MV-4-11 (cell line): Measurements from ENCODE around the gene SPTB.

Experiments used
- DNase-seq: peaks from one replicate; lab custom pipeline; 2025; lab: John Stamatoyannopoulos, UW

Gene SPTB

GRCh38 chr14:64748995-64749714 lies 130.6 kb downstream of the SPTB start:
- DNase-seq: no peak

GRCh38 chr14:64748521-64748920 lies 131.2 kb downstream of the SPTB start:
- DNase-seq: no peak

GRCh38 chr14:64747327-64747726 lies 132.4 kb downstream of the SPTB start:
- DNase-seq: no peak

DNA sequence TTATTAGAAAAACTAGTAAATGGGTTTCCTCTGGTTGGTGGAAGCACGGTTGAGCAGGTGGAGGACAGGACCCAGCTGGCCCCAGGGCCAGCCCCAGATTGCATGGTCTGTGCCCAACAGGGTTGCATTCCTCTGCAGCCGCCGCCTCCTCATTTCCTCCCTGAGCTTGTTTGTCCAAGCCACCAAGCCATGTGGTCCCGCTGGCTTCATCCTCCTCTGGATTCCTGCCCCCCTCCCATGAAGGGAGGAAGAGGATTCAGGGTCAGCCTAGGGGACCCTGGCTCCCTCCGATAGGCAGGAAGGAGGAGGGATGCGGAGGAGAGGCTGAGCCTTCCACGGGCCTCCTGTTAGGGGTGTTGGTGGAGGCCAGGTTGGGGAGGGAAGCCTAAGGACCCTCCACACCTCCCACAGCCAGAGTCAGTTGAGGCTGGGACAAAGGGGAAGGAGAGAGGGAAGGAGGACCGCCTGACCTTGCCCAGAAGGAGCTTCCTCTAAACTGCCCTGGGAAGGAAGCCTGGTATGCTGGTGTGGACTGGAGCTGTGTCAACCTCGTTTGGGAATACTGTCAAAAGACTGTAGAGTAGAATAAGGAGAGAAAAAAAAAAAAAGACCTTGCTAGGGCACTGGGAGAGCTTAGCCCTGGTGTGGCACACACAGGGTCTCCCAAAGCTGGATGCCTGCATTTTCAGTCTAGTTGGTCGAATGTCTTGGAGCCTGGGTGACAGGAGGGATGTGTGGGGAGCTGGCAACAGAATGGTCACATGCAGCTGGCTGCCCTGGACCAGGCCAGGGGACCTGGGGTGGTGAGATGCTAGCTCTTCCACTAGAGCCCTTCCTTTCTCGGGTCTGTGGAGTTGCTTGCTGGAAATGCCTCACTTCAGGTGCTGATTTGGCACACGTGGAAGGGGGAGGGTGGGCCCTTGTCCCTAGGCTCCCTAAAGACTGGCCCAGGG lies 133.1 kb downstream of the SPTB start:
- DNase-seq: no peak

DNA sequence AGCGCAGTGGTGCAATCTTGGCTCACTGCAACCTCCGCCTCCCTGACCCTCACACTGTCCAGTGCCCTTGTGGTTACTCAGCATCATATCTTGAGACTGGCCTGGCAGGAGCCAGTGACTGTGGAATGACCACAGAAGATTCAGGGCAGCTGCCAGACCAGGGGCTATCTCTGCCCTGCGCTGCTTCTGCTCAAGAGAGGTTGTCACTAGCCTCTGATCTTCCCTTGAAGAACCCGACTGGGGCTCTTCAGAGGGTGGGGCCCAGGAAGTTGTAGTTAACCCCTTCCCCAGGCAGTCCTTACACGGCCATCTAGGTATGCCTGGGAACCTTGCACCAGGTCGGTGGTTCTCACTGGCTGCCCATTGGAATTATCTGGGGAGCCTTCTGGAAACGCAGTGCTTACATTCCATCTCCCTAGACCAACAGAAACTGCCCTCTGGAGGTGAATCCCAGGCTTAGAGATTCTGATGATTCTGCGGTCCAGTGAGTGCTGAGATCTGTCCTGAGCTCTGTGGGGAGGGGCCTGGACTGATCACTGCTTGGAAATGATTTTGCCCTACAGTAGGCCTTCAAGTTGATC lies 134.1 kb downstream of the SPTB start:
- DNase-seq: no peak

GRCh38 chr14:64743061-64743460 lies 136.6 kb downstream of the SPTB start:
- DNase-seq: no peak

GRCh38 chr14:64741961-64742360 lies 137.7 kb downstream of the SPTB start:
- DNase-seq: no peak

GRCh38 chr14:64741200-64741599 lies 138.5 kb downstream of the SPTB start:
- no peak for DNase-seq

- DNase-seq: no peak
These were observed 141.4 kb downstream of the SPTB start for GRCh38 chr14:64738281-64738804.

DNA sequence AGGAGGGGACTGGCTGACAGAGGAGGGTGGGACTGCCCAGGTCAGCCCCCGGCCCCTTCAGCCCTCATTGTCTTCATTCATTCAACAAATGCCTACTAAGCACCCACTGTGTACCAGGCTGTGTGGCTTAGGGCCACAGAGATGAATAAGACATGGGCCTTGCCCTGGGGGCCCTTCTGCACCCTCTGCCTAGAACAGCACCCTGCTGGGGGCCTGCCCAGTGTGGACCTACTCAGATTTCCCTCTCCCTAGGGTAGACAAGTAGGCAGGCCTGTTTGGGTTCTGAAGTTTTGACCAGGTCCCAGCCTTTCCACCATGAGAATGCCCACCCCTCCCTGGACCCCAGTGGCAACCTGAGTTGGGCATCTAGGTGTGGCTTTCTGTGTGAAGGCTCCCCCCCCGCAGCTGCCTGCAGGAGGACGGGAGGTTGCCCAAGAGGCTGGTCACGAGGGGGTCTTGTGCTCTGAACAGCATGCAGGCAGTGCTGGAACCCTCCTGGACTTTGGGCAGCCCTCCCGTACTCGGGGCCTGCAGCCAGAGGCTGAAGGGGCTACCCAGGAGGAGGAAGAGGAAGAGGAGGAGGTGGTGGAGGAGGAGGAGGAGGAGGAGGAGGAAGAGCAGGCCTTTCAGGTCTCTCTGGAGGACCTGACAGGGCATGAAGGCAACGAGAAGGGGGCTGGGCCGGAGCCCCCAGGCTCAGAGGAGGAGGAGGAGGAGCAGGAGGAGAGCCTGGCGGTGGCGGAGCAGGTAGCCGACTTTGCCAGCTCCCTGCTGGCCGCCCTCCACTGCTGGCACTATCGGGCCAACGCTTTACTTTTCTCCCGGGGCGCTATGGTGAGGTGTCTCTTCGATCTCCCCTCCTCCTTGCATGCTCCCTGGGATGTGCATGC lies 142.1 kb downstream of the SPTB start:
- no peak for DNase-seq

DNA sequence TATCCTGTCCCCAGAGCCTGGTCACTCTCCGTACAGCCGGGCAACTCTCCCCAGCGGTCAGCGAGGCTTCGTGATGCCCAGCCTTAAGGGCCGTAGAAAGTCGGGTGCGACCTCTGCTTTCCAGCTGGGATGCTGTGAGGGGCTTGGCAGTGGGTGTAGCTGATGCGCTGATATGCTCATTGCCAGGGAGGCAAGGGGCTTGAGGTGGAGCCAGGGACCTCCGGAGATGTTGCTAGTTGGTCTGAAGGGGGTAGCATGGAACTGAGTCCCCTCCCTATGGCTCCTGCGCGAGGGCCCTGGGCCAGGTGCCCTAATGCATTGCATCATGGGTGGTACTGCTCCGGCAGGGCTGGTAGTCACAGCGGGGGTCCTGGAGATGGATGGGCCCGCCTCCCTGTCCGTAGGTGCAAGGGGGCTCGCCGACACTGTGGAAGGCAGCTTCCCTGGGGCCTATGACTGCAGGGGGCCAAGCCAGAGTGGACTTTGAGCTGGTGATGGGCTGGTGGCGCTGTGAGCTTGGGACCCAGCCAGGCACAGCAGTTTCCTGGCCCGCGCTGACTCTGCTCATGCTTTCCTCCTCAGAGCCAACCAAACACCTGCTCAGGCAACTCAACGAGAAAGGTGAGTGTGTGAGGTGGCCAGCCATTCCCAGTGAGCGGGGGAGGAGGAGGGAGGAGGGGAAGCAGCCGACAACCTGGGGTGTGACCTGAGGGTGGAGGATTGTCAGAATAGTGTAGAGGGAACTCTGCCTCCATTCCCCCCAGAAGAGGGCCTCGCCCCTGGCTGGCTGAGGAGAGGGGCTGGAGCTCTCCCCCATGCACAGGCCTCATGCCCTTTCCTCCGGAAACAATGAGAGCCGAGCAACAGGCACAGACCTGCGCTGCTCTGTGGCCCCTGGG lies 143.2 kb downstream of the SPTB start:
- DNase-seq: no peak

DNA sequence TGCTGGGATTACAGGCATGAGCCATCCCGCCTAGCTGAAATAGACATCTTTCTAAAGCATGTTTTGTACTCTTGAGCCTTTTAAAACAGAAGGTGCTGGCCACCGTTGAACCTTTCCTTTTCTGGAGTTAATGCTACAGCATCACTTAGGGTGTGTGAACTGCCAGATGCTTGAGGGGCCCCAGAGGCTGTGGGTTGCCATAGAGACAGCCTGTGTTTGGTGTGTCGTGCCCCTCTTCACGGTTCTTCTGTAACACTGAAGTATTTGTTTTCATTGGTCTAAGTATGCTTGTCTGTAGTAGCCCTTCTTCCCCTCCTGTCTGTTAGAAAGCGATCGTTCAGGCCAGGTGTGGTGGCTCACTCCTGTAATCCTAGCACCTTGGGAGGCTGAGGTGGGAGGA lies 144.7 kb downstream of the SPTB start:
- DNase-seq: no peak

DNA sequence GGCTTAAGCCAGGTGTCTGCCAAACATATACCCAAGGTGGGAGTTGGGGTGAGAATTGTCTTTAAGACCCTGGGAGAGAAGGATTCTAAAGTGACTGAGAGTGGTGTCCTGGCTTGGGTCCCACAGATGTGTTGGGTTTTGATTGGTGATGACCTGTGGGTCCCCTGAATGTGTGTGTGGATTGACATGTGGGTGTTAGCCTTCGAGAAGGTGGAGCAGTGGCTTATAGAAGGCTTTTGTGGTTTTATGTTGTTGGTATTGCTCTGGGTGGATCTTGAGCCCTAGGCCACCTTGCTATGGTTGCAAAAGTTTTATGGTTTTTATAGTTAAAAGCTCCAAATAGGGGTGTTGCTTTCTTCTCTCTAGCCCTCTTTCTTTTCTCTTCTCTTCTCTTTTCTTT lies 145.8 kb downstream of the SPTB start:
- DNase-seq: no peak

- no peak for DNase-seq
These were observed 146.4 kb downstream of the SPTB start for GRCh38 chr14:64733321-64733720.

GRCh38 chr14:64732536-64733120 lies 147.1 kb downstream of the SPTB start:
- no peak for DNase-seq

DNA sequence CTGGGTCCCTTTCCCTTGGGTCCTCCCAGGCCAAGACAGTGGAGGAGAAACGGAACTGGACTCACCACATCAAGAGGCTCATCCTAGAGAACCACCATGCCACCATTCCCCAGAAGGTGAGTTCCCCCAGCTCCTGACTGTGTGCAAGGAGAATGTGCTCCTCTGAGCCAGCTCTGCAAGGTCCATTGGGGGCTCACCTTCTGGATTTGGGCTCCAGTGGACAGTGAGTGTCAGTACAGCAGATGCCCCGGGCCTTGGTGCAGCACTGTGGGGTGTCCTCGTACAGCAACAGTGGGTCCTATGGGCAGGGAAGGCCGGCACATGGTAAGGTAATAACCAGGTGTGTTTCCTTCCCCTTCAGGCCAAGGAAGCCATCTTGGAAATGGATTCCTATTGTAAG lies 147.6 kb downstream of the SPTB start:
- DNase-seq: no peak

GRCh38 chr14:64731141-64731581 lies 148.5 kb downstream of the SPTB start:
- no peak for DNase-seq

DNA sequence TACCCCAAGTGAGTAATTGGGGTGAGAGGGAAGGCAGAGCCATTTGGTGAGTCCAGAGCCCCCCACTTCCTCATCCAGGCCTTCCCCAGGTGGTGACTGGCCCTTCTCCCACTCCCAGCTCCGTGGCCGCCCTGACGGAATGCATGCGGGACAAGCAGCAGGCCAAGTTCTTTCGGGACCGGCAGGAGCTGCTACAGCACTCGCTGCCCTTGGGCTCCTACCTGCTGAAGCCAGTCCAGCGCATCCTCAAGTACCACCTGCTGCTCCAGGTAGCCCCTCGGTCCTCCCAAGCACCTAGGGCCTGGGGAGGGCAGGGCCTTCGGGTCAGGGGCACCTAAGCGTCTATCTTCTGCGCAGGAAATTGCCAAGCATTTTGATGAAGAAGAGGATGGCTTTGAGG lies 149.0 kb downstream of the SPTB start:
- DNase-seq: no peak

DNA sequence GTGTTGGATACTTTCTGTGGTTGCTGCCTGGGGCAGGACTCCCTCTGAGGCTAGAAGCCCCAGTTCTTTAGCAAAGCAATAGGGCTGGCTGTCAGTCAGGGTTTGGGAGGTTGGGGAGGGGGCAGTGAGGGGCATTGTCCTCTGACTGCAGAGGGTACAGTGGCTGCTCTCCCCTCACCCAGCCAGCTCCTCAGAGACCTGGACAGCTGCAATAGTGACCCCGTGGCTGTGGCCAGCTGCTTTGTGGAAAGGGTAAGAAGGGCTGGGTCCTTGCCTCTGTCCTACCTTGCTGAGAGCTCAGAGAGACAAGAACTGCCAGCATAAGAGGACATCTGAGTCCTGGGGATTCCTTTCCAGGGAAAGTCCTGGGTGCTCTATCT lies 149.7 kb downstream of the SPTB start:
- no peak for DNase-seq

DNA sequence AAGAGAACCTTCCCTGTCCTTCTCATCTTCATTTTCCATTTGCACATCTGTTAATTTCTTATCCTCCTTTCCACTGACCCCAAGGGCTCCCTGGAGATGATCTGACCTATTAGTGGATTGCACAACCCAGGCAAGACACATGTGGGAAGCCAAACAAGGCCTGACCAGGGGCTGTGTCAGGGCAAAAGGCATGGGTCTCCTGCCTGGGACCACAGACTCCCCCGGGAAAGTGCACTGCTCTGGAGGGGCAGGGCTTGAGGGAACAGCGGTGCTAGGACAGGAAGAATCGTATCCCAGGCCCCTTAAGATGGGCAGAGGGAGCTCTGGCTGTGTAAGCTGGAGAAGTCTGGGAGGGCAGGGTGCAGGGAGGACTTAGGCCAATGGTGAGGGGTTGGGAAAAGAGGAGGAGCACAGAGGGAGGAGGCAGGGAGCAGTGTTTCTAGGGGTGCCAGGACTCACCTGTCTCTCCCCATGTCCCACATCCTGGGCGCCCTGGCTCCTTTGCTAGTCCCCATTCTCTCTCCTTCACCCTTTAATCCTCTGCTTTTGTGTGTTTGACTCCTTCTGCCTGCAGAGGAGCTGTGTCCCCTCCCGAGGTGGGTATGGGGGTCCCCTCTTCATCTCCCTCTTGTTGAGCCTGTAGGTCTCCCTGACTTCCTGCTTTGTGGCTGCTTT lies 150.2 kb downstream of the SPTB start:
- no peak for DNase-seq
